Measurements from ENCODE around the gene SEMA3D.

DNA sequence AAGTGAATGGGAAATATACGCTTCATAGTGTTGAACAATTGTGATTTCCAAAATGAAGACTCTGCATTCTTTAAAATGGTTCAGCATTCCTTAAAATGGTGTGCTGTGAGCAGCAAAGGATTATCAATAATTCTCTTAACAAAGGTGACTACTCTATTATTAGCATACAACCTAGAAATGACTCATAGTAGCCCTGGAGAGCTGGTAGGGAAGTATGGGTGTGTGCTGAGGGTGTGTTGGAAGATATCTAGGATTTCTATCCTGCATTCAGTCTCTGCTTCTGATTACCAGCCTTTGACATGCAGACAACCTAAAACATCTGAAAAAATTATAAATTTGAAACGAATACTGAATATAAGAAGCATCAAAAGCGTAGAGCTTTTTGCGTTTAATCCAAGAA lies 72.5 kb downstream of the SEMA3D start:
- no peak for TF ChIP-seq POLR2A (IDR thresholded peaks at IDR 0.05; ENCODE audit: low read depth, low read length)
- no peak for TF ChIP-seq TAF1 (IDR thresholded peaks at IDR 0.05; ENCODE audit: borderline replicate concordance, low read depth, low read length)
- no peak for TF ChIP-seq POLR2AphosphoS5 (IDR thresholded peaks at IDR 0.05; ENCODE audit: low read depth, low read length)
